ENCODE measurements around the gene GFPT1. TPM values are rescaled to one million over a fixed set of nuclear protein-coding genes. Genes with fewer than 3 reads are reported as not detected.
A peak's percentile ranks its signal among the peaks of the same experiment; 100 is the strongest.

GFPT1 gene
- total and polyA plus RNA-seq, 9 of the 15 experiments (the other 6 are each of a cell fraction or from before 2014, with no cell fraction given) = 6.6 to 38.3 (median 15.9) TPM

DNA sequence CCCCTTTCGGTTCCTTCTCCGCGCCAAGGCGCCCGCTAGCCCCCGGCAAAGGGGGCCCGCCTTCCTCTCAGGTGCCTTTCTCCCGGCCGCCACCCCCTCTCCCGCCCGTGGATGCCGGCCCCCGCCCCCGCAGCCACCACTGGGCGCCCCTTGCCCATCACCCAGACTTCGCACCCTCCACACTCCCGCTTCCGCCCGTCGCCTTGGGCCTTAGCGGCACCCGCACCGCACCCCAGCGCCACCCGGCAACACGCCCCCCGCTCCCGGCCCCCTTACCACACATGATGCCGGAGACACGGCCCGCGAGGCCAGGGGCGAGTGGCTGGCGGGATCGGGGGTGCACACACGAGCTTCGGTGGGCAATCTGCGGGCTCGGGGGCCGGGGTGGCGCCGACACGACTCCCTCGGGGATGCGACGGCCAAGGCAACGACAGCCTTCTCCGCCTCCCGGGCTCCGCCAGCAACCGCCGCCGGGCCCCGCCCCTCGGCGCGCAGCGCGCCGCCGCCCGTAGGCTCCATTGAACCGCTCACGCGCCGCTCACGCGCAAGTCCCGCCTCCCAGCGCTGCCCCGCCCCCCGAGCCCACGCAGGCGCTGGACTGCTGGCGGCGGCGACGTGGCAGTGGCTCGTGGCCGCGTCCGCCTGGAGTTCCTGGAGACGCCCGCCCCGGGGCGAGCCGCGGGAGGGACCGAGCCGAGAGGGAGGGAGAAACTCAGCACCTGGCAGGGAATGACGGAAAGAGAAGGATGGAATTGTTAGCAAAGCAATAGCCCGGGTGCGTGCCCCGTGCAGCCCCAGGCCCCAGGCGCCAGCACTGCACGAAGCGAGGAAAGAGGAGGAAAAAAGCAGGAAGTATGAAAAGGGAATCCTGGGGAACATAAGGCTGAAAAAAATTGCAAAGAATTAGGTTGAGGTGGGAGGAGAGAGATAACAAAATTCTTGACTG is at the start of gene GFPT1 (continued):
- TF ChIP-seq, protein P1, sequence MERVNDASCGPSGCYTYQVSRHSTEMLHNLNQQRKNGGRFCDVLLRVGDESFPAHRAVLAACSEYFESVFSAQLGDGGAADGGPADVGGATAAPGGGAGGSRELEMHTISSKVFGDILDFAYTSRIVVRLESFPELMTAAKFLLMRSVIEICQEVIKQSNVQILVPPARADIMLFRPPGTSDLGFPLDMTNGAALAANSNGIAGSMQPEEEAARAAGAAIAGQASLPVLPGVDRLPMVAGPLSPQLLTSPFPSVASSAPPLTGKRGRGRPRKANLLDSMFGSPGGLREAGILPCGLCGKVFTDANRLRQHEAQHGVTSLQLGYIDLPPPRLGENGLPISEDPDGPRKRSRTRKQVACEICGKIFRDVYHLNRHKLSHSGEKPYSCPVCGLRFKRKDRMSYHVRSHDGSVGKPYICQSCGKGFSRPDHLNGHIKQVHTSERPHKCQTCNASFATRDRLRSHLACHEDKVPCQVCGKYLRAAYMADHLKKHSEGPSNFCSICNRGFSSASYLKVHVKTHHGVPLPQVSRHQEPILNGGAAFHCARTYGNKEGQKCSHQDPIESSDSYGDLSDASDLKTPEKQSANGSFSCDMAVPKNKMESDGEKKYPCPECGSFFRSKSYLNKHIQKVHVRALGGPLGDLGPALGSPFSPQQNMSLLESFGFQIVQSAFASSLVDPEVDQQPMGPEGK (CRISPR knock-in tag; IDR thresholded peaks at IDR 0.05; ENCODE audit: borderline replicate concordance) = no peak
- TF ChIP-seq, protein P2, sequence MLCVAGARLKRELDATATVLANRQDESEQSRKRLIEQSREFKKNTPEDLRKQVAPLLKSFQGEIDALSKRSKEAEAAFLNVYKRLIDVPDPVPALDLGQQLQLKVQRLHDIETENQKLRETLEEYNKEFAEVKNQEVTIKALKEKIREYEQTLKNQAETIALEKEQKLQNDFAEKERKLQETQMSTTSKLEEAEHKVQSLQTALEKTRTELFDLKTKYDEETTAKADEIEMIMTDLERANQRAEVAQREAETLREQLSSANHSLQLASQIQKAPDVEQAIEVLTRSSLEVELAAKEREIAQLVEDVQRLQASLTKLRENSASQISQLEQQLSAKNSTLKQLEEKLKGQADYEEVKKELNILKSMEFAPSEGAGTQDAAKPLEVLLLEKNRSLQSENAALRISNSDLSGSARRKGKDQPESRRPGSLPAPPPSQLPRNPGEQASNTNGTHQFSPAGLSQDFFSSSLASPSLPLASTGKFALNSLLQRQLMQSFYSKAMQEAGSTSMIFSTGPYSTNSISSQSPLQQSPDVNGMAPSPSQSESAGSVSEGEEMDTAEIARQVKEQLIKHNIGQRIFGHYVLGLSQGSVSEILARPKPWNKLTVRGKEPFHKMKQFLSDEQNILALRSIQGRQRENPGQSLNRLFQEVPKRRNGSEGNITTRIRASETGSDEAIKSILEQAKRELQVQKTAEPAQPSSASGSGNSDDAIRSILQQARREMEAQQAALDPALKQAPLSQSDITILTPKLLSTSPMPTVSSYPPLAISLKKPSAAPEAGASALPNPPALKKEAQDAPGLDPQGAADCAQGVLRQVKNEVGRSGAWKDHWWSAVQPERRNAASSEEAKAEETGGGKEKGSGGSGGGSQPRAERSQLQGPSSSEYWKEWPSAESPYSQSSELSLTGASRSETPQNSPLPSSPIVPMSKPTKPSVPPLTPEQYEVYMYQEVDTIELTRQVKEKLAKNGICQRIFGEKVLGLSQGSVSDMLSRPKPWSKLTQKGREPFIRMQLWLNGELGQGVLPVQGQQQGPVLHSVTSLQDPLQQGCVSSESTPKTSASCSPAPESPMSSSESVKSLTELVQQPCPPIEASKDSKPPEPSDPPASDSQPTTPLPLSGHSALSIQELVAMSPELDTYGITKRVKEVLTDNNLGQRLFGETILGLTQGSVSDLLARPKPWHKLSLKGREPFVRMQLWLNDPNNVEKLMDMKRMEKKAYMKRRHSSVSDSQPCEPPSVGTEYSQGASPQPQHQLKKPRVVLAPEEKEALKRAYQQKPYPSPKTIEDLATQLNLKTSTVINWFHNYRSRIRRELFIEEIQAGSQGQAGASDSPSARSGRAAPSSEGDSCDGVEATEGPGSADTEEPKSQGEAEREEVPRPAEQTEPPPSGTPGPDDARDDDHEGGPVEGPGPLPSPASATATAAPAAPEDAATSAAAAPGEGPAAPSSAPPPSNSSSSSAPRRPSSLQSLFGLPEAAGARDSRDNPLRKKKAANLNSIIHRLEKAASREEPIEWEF (CRISPR knock-in tag; IDR thresholded peaks at IDR 0.05) = no peak
- TF ChIP-seq KLF13 (tag; IDR thresholded peaks at IDR 0.05; ENCODE audit: borderline replicate concordance, low read depth) (0 out of 2 replicates have a peak, but pooled peaks have one; percentile 42), CEBPB (tag; IDR thresholded peaks at IDR 0.05) (no peak)
- TF ChIP-seq, protein P3, sequence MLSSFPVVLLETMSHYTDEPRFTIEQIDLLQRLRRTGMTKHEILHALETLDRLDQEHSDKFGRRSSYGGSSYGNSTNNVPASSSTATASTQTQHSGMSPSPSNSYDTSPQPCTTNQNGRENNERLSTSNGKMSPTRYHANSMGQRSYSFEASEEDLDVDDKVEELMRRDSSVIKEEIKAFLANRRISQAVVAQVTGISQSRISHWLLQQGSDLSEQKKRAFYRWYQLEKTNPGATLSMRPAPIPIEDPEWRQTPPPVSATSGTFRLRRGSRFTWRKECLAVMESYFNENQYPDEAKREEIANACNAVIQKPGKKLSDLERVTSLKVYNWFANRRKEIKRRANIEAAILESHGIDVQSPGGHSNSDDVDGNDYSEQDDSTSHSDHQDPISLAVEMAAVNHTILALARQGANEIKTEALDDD (IDR thresholded peaks at IDR 0.05) = no peak
